Neutrophil (primary cell): ENCODE results near the gene ZNF593.

Experiments
- H3K27ac ChIP-seq: fragments of 200-600 bp; sonication (generic); 2 replicates; pipeline ENCODE4 v1.5.1; 2016; ENCODE audit warnings: mild to moderate bottlenecking, moderate library complexity
- H3K27me3 ChIP-seq: fragments of 200-600 bp; sonication (generic); 2 replicates; pipeline ENCODE4 v1.6.0; 2016; ENCODE audit warnings: mild to moderate bottlenecking
- H3K36me3 ChIP-seq: fragments of 200-600 bp; sonication (generic); 2 replicates; pipeline ENCODE4 v1.5.1; 2017
- H3K4me1 ChIP-seq, 2 experiments: fragments of 200-600 bp in 1 of 2; sonication (generic) in 1 of 2; 1 replicate in 1 of 2; 2 replicates in 1 of 2; pipeline versions ENCODE4 v1.5.1 to v1.6.1; 2013 to 2016; ENCODE audit warnings: low read depth in 1 of 2, low read length in 1 of 2, mild to moderate bottlenecking in 1 of 2, moderate library complexity in 1 of 2; ENCODE audit not compliant: control insufficient read depth in 1 of 2, insufficient read depth in 1 of 2
- H3K4me3 ChIP-seq, 2 experiments: fragments of 200-600 bp in 1 of 2; sonication (generic) in 1 of 2; 1 replicate in 1 of 2; 2 replicates in 1 of 2; pipeline ENCODE4 v1.5.1; 2013 to 2016; ENCODE audit warnings: low read depth in 1 of 2, low read length in 1 of 2, mild to moderate bottlenecking in 1 of 2, moderate library complexity in 1 of 2
- H3K9me3 ChIP-seq: fragments of 200-600 bp; sonication (generic); 2 replicates; pipeline ENCODE4 v1.5.1; 2016
- CTCF ChIP-seq: fragments of 200-600 bp; sonication (generic); IDR thresholded peaks from 2 replicates; pipeline ENCODE4 v1.5.1; 2016; ENCODE audit warnings: antibody characterized with exemption

ZNF593 gene

GRCh38 chr1:26169669-26170471, at the start of gene ZNF593:
ZNF593 (plus strand) TSS chr1:26169908; CDS start chr1:26169984, 76 bp downstream.
- Histone ChIP-seq H3K36me3 (no peaks in the 10 kb centered on the region), H3K9me3 (no peaks in the 10 kb centered on the region), H3K27me3 (peaks cover 21% of the 10 kb centered on the region), H3K4me1 (peaks cover 11% of the 10 kb centered on the region in 2 experiments), H3K4me3 (peak within 1 kb of the TSS; percentile 67 to 74), H3K27ac (no peak within 1 kb of the TSS)
- peak; percentile 89 for TF ChIP-seq CTCF

GRCh38 chr1:26121854-26122773, 47.6 kb upstream of the ZNF593 start:
- Histone ChIP-seq H3K27ac (peak overlapping the region; percentile 77), H3K27me3 (no peaks in the 10 kb centered on the region), H3K4me3 (peak overlapping the region in 1 of 2 experiments; percentile 12), H3K4me1 (peaks cover 75 to 79% of the 10 kb centered on the region in 2 experiments), H3K9me3 (no peaks in the 10 kb centered on the region), H3K36me3 (no peaks in the 10 kb centered on the region)
- TF ChIP-seq CTCF, result no peak

GRCh38 chr1:26122988-26123973, 46.4 kb upstream of the ZNF593 start:
- TF ChIP-seq CTCF, result no peak
- H3K36me3 ChIP-seq, result no peaks in the 10 kb centered on the region
- H3K27me3 ChIP-seq, result no peaks in the 10 kb centered on the region
- no peak overlapping the region for H3K4me3 ChIP-seq
- H3K9me3 ChIP-seq, result no peaks in the 10 kb centered on the region
- H3K4me1 ChIP-seq, result peaks cover 87 to 90% of the 10 kb centered on the region in 2 experiments
- peak overlapping the region; percentile 77 for H3K27ac ChIP-seq

- peak overlapping the region; percentile 85 for H3K27ac ChIP-seq
These were observed 45.0 kb upstream of the ZNF593 start for GRCh38 chr1:26124418-26125331.

More at GRCh38 chr1:26124418-26125331, 45.0 kb upstream of the ZNF593 start:
- no peak for TF ChIP-seq CTCF
- H3K27me3 ChIP-seq, result no peaks in the 10 kb centered on the region
- peaks cover 87% of the 10 kb centered on the region in 2 experiments for H3K4me1 ChIP-seq
- H3K4me3 ChIP-seq, result no peak overlapping the region
- H3K9me3 ChIP-seq, result no peaks in the 10 kb centered on the region
- no peaks in the 10 kb centered on the region for H3K36me3 ChIP-seq
